Measurements from ENCODE around the gene CD52.
"Not testable (repeated sequence)": the region's sequence is repeated elsewhere in the genome, so short reads cannot be mapped to it uniquely, and the experiment has no call there.

The CD52 gene

GRCh38 chr1:26284597-26285347 lies 33.0 kb upstream of the CD52 start:
- DNase-seq: no peak

- no peak for DNase-seq
Observed at GRCh38 chr1:26285366-26286063, 32.2 kb upstream of the CD52 start.

- no peak for DNase-seq
Observed at GRCh38 chr1:26286064-26286416, 31.7 kb upstream of the CD52 start.

- DNase-seq: no peak
Observed at GRCh38 chr1:26287033-26287711, 30.6 kb upstream of the CD52 start.

- DNase-seq: no peak
Observed at GRCh38 chr1:26287811-26288210, 29.9 kb upstream of the CD52 start.

GRCh38 chr1:26288311-26288941 lies 29.3 kb upstream of the CD52 start:
- no peak for DNase-seq

GRCh38 chr1:26289158-26290059 lies 28.3 kb upstream of the CD52 start:
- DNase-seq: no peak

GRCh38 chr1:26290122-26290881 lies 27.5 kb upstream of the CD52 start:
- no peak for DNase-seq

GRCh38 chr1:26290882-26291261 lies 26.9 kb upstream of the CD52 start:
- DNase-seq: no peak

GRCh38 chr1:26291433-26291832 lies 26.3 kb upstream of the CD52 start:
- no peak for DNase-seq

GRCh38 chr1:26291939-26292338 lies 25.8 kb upstream of the CD52 start:
- no peak for DNase-seq

GRCh38 chr1:26292735-26293134 lies 25.0 kb upstream of the CD52 start:
- not testable (repeated sequence) for DNase-seq

GRCh38 chr1:26293911-26294463 lies 23.8 kb upstream of the CD52 start:
- DNase-seq: no peak

GRCh38 chr1:26295194-26296138 lies 22.3 kb upstream of the CD52 start:
- no peak for DNase-seq

GRCh38 chr1:26296340-26297056 lies 21.3 kb upstream of the CD52 start:
- no peak for DNase-seq

GRCh38 chr1:26297057-26297790 lies 20.5 kb upstream of the CD52 start:
- no peak for DNase-seq

- DNase-seq: no peak
Observed at GRCh38 chr1:26297791-26298124, 20.0 kb upstream of the CD52 start.

- no peak for DNase-seq
Observed at GRCh38 chr1:26300578-26301275, 17.0 kb upstream of the CD52 start.

All from right forelimb (tissue), 1 donor.